IPS DF 4.7 (cell line): ENCODE data around the gene C10orf90.

ENCODE experiments used
- DNase-seq: peaks from one replicate; pipeline ENCODE4 v3.0.0-alpha.2; 2013; ENCODE audit warnings: low spot score; ENCODE audit errors: extremely low read depth

C10orf90 gene

GRCh38 chr10:126504063-126504760 is 166.3 kb downstream of the C10orf90 start:
- peak; percentile 53 for DNase-seq

- DNase-seq = no peak
Observed at GRCh38 chr10:126503392-126504062, 167.0 kb downstream of the C10orf90 start.

GRCh38 chr10:126502441-126502840 is 168.1 kb downstream of the C10orf90 start:
- DNase-seq = no peak

GRCh38 chr10:126501828-126502227 is 168.7 kb downstream of the C10orf90 start:
- no peak for DNase-seq

GRCh38 chr10:126500866-126501265 is 169.6 kb downstream of the C10orf90 start:
- no peak for DNase-seq

GRCh38 chr10:126500185-126500584 is 170.3 kb downstream of the C10orf90 start:
- no peak for DNase-seq

- no peak for DNase-seq
Observed at GRCh38 chr10:126499744-126500143, 170.7 kb downstream of the C10orf90 start.

- DNase-seq = no peak
Observed at GRCh38 chr10:126497672-126498071, 172.8 kb downstream of the C10orf90 start.

GRCh38 chr10:126496771-126497545 is 173.5 kb downstream of the C10orf90 start:
- no peak for DNase-seq

- DNase-seq = no peak
Observed at GRCh38 chr10:126491476-126491875, 179.0 kb downstream of the C10orf90 start.

- no peak for DNase-seq
Observed at GRCh38 chr10:126481181-126481580, 189.3 kb downstream of the C10orf90 start.

- no peak for DNase-seq
Observed at GRCh38 chr10:126480648-126481047, 189.8 kb downstream of the C10orf90 start.

GRCh38 chr10:126479280-126479895 is 191.1 kb downstream of the C10orf90 start:
- DNase-seq = no peak

- no peak for DNase-seq
Observed at GRCh38 chr10:126478546-126478945, 191.9 kb downstream of the C10orf90 start.

GRCh38 chr10:126476246-126476645 is 194.2 kb downstream of the C10orf90 start:
- DNase-seq = no peak

GRCh38 chr10:126475074-126475691 is 195.3 kb downstream of the C10orf90 start:
- DNase-seq = no peak

- no peak for DNase-seq
Observed at GRCh38 chr10:126474031-126474430, 196.5 kb downstream of the C10orf90 start.

GRCh38 chr10:126470991-126471390 is 199.5 kb downstream of the C10orf90 start:
- no peak for DNase-seq

- no peak for DNase-seq
Observed at GRCh38 chr10:126469692-126470091, 200.8 kb downstream of the C10orf90 start.

GRCh38 chr10:126468876-126469643 is 201.4 kb downstream of the C10orf90 start:
- no peak for DNase-seq

GRCh38 chr10:126468467-126468866 is 202.0 kb downstream of the C10orf90 start:
- DNase-seq = no peak
